GM18508 (cell line): ENCODE data around the gene KRTAP27-1.

ENCODE experiments used
- ATAC-seq: cut with Tn5 transposase; IDR thresholded peaks from one replicate; pipeline ENCODE4 v1.9.1; 2021; ENCODE audit warnings: moderate number of reproducible peaks; ENCODE audit not compliant: insufficient read depth, unreplicated experiment

Gene KRTAP27-1, protein sequence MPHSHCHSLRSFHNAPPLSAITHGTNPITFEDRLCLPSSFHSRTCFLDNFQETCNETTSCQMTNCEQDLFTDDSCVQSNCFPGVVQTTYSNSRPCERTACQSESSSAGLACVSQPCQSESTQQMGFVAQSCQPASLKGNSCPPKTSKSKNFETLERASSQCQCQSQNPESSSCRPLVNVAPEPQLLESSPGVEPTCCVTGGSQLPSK

DNA sequence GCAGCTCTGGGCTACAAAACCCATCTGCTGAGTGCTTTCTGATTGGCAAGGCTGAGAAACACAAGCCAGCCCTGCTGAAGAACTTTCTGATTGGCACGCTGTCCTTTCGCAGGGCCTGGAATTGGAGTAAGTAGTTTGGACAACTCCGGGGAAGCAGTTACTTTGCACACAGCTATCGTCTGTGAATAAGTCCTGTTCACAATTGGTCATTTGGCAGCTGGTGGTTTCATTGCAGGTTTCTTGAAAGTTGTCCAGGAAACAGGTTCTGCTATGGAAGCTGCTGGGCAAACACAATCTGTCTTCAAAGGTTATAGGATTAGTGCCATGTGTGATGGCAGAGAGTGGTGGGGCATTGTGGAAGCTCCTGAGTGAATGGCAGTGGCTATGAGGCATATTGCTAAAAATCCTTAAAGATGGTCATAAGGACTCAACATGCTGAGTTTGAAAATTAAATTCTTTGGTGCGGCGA, at the start of gene KRTAP27-1:
Gene KRTAP27-1, minus strand, starts transcription at position 419 of the 469 bp plus-strand sequence. Its CDS starts 26 bp downstream, at position 393.
- no peak for ATAC-seq

DNA sequence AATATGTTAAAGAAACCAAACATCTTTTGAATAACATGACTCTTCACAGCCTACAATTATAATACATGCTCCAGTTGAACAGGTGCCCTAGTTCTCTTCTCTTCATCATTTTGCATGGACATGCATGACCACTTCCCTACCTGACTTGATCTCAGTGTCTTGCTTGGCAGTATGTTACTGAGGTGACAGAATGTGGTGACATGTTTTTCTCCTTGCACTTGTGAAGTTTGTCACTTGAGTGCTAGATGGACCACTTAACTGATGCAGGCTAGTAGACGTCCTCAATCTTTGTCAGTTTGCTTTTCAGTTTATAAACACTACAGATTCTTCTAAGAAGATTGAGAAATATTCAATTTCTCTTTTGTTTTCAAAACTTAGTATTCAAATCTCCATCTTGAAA, 44.7 kb upstream of the KRTAP27-1 start:
- no peak for ATAC-seq

DNA sequence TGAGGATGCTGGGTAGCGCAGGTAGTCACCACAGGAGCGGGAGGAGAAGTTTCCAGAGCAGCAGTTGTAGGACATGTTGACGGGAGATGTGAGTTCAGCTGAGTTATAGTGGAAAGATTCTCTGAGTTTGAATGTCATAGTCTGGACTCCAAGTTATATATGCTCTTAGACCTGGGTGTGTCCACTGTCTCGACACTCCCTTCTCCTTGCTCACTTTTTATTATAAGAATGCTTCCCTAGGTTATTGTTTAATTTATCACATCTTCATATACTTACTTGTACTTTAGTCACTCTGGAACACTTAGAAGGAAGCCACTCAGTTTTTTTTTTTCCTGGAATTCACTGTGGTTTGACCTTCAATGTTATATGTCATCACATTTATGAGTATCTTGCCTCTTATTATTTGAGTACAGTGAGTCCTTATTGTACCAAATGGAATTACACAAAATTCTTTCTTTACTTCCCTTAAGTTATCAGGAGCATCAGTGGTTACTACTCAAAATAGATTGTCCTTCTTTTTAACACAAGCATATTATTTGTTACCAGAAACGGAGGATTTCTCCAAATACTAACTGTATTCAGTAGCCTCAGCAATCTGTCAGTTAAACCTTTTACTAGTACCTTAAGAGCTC, 34.8 kb upstream of the KRTAP27-1 start, which contains the start of gene KRTAP13-2:
Gene KRTAP13-2, minus strand, starts transcription at position 133 of the 632 bp plus-strand sequence. Its CDS starts 58 bp downstream, at position 75.
- no peak for ATAC-seq

DNA sequence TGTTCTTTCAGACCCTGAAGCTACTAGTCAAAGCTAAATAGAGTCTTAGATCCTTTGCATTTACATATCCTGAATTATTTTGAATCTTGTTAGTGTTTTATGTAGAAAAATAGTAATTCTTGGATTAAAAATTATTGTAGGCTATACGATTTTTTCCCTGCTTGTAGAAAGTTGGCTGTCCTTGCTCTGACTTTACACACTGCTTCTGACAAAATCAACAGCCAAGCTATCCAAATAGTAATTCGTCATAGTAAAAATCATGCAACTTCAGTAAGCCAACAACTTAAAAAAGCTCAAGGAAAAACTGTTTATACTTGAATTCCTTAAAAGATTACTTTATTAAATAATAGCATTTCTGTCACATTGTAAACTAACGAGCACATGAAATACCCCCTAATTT, 18.4 kb upstream of the KRTAP27-1 start:
- no peak for ATAC-seq

DNA sequence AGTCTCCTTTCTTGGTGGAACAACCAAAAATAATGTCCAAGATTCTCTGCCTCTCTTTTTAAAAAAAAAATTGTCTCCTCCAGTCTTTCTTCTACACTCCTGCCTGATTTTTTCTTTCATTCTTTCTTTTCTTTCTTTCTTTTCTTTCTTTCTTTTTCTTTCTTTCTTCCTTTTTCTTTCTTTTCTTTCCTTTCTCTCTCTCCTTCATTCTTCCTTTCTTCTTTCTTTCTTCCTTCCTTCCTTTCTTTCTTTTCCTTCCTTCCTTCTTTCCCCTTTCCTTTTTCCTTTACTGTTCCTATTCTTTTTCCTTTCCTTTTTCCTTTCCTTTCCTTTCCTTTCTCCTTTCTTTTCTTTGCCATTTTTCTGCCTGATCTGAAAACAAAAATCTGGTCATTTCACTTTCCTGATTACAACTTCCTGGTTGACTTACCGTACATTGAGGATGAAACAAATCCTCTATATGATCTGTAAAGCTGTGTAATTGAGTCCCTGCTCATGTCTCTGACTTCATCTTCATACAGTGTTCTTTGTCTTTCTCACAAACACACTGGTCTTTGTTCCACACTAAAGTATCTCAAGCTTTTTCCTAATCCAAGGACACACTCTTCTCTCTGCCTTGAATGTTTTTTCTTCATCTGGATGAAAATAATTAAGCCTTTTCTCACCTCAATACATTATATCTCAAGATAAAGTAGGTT, 17.0 kb upstream of the KRTAP27-1 start:
- no peak for ATAC-seq

DNA sequence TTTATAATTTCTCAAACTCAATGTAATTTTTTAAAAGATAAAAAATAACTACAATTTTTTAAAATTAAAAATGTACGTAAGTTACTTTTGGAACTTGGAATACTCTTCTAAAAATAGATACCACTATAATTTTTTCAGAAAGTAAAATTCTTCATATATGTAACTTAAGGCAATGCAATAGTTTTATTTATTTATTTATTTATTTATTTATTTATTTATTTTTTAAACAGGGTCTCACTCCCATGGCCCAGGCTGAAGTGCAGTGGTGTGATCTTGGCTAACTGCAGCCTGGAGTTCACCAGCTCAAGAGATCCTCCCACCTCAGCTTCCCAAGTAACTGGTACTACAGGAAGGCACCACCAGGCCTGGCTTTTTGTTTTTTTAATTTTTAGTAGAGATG, 14.0 kb upstream of the KRTAP27-1 start:
- ATAC-seq, result no peak

DNA sequence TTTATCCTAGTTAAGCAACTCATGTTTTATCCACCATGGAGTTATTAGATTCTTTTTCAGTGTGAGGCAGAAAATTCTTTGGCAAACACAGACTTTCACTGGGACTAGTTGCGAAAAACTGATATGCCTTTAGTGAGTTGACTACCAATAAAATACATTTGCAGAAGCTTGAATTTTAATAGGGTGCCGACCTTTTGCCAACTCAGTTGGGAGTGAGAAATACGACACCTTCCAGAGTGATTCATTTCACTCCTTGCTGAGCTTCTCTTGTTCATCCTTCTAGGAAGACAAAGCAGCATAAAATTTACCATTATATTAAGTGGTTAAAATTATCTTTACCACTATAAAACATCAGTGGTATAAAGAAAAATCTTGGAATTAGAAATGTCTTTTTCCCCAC, 12.1 kb upstream of the KRTAP27-1 start:
- ATAC-seq, result no peak

DNA sequence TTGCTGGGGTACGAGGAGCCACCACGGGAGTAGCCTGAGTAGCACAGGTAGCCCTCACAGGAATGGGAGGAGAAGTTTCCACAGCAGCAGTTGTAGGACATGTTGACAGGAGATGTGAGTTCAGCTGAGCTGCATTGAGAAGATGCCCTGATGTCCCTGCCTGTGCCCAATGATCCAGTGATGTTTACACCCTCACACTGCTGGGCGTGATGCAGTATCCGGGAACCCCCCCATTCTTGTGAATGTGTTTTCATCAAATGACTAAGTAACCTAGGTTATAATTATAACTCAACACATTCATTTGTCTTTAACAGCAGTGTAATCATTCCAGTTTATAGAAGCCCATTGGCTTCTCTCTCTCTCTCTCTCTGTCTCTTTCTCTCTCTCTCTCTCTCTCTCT, 11.0 kb upstream of the KRTAP27-1 start, which contains the start of gene KRTAP23-1:
Gene KRTAP23-1, minus strand, starts transcription at position 101 of the 400 bp plus-strand sequence. Its CDS starts 0 bp downstream, at position 101.
- no peak for ATAC-seq

DNA sequence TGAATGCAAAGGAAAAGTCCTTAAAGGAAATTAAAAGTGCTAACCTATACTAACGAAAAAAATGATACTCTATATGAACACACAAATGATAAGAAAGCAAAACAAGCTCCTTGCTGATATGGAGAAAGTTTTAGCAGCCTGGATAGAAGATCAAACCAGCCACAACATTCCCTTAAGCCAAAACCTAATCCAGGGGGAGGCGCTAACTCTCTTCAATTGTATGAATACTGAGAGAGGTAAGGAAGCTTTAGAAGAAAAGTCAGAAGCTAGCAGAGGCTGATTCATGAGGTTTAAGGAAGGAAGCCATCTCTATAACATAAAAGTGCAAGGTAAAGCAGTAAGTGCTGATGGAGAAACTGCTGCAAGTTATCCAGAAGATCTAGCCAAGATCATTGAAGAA, 7.5 kb upstream of the KRTAP27-1 start:
- no peak for ATAC-seq

DNA sequence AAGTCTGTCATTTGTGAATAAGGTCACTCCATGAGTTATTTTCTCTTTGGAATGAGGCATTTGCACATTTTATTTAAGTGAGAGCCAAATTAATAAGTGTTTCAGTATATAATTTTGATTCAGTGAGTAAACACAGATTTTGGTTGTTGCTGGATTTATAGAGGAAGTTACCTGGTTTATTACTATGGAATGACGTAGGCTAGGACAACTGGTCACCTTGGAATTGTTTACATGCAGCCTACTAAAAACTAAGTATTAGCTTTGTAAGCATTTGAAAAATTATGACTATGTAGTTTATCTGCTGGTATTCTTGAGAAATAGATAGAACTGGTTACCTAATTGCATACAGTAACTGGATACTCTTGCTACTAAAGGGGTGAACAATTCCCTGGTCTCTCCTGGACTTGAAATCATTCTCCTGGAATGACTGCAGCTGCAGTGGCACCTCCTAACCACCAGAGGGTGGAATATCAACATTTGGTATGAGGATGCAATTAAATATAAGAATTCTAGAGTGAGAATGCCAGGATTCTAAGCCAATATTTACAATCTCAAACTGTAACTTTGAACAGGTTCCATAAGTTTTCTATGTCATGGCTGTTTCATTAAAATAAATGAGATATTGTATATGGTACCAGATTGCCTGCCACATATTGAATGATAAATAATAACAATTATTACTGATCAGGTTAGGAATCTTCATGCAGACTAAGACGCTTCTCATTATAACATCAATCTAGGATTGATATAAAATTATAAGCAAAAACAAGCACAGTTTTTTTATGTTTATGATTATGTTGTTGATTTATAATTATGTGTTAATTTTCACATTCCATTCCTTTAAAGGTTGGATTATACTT, 3.5 kb upstream of the KRTAP27-1 start:
- no peak for ATAC-seq

DNA sequence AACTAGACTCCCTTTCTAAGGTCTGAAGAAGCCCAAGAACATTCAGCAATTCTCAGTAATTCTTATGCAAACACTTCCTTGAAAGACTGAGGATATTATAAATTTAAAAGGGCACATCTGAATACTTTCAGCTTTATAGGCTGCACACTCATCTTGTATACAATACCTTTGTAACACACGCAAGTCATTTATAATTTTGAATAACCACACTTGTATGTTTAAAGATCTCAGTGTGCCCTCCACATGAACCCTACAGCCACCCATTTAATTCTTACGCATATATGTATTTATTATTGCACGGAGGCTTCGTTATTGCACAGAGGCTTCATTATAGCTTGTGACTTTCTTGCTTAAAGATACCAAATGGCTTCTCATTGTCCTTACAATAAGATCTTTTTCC, 1.2 kb upstream of the KRTAP27-1 start:
- no peak for ATAC-seq

DNA sequence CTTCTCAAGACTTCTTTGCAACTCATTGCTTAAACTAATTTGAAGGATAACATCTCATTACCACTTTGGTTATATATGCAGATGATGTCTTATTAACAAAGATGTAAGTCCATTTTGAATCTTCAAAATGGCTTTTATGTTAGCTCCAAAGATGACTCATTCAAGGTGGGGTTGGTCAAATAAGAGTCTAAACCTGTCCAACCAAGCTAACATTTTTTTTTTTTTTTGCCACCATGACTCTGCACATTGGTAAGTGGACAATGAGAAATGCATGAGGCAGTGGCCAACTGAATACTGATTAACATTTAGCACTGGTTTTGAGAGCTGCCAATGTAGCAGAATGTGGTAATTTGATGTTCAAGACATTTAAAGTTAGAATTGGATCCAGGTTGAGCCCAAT, 278 bp upstream of the KRTAP27-1 start:
- no peak for ATAC-seq

DNA sequence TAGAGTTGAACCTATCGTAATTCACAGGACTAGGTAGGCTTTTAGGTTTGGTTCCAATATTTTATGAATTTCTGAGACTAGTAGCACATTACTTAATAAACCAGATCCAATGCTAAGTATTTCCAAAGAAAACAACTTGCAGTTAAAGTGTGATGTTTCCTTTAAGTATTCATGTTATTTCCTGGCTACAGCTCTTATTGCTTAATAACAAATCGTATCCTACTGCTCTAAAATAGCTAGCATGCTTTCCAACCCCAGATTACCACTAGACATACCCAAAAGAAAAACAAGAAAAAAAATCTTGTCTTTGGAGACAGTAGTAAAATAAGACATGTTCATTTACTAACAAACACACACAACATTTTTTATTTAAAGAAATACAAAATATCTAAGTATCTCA, 898 bp downstream of the KRTAP27-1 start:
- ATAC-seq, result no peak

DNA sequence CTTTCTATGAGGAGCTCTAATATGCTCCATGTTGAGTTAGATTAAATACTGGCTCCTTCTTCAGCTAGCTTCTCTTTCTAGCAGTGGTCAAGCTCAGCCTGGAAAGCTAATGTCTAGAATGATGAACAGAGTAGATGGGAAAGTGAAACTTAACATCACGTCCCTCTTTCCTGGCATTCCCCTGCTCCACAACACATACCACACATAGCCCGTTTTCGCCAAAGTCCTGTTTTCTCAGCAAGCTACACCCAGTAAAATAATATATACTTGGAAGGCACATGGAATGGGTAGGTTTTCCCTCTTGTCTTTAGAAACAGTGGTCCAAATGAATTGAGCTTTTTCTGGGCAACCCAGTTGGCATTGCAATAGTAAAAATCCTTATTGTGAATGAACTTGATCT, 3.8 kb downstream of the KRTAP27-1 start:
- ATAC-seq, result no peak

DNA sequence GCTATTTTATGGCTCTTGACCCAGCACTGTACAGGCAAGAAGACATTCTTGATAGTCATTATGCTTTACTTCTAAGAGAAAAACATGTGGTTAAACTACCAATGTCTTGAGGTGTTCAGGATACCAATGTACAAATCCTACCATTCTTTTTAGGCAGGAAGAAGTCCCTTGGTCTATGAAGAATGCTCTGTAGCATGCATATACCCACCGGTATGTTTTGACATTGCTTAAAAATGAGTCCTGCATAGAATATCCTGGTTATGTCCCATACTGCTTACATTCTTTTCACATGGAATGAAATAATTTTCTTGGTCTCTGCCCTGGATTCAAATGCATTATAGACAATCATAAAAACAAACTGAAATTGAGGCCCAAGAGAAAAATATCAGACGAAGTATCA, 4.8 kb downstream of the KRTAP27-1 start:
- no peak for ATAC-seq

DNA sequence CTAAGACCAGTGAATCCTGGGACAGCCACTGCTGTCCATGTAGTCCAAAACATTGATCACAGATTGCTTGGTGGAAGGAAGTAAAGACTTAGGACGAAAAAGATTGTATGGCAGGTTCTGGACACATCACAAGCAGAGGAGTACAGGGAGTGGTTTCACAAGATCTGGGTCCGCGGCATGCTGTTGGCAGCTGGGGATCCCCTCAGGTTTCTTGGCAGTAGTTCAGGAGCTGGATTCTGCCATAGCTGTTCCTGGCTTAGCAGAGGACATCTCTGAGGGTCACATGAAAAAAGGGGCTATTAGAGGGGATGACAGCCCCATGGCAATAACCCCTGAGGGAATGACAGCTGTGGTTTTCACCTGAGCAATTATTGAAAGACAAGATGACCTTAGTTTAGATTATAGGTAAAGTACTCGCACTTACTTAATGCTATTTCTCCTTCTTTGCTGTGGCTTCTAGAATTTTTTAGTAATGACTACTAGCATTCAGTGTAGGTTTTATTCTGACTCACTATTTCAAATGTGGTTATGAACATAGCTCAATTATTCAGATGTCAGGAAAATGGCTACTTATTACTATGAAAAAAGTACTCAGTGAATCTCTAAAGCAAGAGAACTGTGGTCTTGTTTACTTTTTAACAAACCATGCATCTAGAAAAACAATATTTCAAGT, 8.2 kb downstream of the KRTAP27-1 start:
- no peak for ATAC-seq

DNA sequence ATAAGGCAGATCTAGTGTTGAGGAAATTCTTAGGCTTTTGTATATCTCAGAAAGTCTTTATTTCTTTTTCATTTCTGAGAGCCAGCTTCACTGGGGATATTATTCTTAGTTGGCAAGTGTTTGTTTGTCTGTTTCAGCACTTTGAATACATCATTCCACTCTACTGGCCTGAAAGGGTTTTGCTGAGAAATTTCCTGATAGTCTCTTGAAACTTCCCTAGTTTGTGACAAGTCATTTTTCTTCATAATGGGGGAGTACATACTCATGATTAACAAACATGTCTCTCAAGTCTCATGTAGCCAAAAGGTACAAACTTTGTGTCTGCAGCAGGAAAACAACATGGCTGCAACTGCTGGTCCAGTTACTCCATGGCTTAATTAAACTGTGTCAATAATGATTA, 11.1 kb downstream of the KRTAP27-1 start:
- ATAC-seq, result no peak

DNA sequence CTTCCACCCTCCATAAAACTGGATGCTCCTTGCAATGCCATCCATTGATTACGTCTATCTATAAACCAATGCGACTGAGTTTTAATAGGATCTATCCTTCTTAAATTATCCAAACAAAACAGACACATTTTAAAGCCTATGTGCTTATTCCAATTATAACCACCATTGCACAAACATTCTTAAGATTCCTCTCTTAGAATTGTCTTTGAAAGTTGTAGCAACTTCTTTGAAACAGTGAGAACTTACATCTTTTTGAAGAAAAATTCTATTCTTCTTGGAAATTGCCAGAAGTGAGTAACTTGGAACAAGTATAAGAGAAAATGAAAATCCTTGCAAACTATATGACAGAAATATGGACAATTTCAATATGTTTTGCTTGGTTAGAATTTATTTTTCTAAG, 17.3 kb downstream of the KRTAP27-1 start, which contains the start of gene KRTAP26-1:
Gene KRTAP26-1, minus strand, starts transcription at position 101 of the 400 bp plus-strand sequence. CDS start 280 bp downstream, outside the sequence.
- ATAC-seq, result no peak

DNA sequence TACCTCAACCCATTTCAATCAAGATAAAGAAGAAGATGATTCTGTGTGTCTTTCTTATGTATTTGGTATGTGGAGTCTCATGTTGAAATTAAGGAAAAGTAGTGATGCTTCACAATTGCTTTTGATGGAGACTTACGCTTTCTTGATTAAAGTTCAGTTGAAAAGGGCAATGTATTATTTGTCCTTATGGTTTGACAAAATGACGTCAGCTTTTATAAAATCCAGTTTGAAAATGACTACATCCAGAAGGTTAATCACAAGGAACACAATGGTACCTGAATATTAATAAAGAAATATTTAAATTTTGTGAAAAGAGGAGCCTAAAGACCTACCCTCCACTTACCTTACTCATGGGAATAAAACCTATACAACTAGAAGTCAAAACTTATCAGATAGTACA, 21.8 kb downstream of the KRTAP27-1 start:
- no peak for ATAC-seq

DNA sequence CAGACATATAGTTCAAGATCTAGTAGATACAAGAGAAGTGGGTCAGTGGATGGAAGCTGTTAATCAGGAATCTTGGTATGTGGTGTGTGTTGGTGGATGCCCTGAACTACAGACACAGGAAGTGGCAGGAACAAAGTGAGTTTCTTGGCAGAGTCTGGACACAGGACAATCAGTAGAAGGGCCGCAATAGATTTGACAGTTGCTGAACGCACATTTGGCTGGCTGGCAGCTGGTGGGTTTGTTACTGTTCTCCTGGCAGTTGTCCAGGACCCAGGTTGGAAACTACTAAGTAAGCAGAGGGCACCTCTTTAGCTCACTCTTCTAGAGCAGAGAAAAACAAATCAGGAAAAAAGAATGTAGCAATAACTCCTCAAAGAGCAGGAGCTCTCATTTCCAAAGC, 30.6 kb downstream of the KRTAP27-1 start:
- no peak for ATAC-seq
